GM19438 (cell line): ENCODE measurements around the gene CYS1.
"Not testable (repeated sequence)": the region's sequence is repeated elsewhere in the genome, so short reads cannot be mapped to it uniquely, and the experiment has no call there.

Experiments
- ATAC-seq: cut with Tn5 transposase; IDR thresholded peaks from one replicate; pipeline ENCODE4 v1.9.1; 2021; ENCODE audit warnings: low read depth; ENCODE audit not compliant: unreplicated experiment

CYS1 gene

GRCh38 chr2:10016001-10016801 is 64.0 kb downstream of the CYS1 start:
- no peak for ATAC-seq

- not testable (repeated sequence) for ATAC-seq
Measured at GRCh38 chr2:10015376-10015989, 64.7 kb downstream of the CYS1 start.

GRCh38 chr2:10014418-10015190 is 65.6 kb downstream of the CYS1 start:
- no peak for ATAC-seq

DNA sequence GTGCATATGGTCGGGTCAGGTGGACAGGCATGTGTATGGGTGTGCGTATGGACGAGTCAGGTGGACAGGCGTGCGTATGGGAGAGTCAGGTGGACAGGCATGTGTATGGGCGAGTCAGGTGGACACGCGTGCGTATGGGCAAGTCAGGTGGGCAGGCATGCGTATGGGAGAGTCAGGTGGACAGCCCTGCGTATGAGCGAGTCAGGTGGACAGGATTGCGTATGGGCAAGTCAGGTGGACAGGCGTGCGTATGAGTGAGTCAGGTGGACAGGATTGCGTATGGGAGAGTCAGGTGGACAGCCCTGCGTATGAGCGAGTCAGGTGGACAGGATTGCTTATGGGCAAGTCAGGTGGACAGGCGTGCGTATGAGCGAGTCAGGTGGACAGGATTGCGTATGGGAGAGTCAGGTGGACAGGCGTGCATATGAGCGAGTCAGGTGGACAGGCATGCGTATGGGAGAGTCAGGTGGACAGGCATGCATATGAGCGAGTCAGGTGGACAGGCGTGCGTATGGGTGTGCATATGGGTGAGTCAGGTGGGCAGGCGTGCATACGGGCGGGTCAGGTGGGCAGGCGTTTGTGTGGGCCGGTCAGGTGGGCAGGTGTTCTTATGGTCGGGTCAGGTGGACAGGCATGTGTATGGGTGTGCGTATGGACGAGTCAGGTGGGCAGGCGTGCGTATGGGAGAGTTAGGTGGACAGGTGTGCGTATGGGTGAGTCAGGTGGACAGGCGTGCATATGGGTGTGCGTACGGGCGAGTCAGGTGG is 66.4 kb downstream of the CYS1 start:
- not testable (repeated sequence) for ATAC-seq

- no peak for ATAC-seq
Measured at GRCh38 chr2:10012963-10013461, 67.2 kb downstream of the CYS1 start.

DNA sequence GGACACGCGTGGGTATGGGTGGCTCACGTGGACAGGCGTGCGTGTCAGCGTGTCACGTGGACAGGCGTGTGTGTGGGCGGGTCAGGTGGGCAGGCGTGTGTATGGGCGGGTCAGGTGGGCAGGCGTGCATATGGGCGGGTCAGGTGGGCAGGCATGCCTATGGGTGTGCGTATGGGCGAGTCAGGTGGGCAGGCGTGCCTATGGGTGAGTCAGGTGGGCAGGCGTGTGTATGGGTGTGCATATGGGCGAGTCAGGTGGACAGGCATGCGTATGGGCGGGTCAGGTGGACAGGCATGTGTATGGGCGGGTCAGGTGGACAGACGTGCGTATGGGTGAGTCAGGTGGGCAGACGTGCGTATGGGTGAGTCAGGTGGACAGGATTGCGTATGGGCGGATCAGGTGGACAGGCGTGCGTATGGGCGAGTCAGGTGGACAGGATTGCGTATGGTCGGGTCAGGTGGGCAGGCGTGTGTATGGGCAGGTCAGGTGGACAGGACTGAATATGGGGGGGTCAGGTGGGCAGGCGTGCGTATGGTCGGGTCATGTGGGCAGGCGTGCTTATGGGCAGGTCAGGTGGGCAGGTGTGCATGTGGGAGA is 67.7 kb downstream of the CYS1 start:
- ATAC-seq, result not testable (repeated sequence)

GRCh38 chr2:10011606-10012325 is 68.4 kb downstream of the CYS1 start:
- ATAC-seq, result not testable (repeated sequence)

DNA sequence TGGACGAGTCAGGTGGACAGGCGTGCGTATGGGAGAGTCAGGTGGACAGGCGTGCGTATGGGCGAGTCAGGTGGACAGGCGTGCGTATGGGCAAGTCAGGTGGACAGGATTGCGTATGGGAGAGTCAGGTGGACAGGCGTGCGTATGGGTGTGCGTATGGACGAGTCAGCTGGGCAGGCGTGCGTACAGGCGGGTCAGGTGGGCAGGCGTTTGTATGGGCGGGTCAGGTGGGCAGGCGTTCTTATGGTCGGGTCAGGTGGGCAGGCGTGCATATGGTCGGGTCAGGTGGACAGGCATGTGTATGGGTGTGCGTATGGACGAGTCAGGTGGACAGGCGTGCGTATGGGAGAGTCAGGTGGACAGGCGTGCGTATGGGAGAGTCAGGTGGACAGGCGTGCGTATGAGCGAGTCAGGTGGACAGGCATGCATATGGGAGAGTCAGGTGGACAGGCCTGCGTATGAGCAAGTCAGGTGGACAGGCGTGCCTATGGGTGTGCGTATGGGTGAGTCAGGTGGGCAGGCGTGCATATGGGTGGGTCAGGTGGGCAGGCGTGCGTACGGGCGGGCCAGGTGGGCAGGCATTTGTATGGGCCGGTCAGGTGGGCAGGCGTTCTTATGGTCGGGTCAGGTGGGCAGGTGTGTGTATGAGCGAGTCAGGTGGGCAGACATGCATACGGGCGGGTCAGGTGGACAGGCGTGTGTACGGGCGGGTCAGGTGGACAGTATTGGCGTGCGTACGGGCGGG is 69.2 kb downstream of the CYS1 start:
- ATAC-seq, result not testable (repeated sequence)

- no peak for ATAC-seq
Measured at GRCh38 chr2:10009811-10010781, 70.1 kb downstream of the CYS1 start.

DNA sequence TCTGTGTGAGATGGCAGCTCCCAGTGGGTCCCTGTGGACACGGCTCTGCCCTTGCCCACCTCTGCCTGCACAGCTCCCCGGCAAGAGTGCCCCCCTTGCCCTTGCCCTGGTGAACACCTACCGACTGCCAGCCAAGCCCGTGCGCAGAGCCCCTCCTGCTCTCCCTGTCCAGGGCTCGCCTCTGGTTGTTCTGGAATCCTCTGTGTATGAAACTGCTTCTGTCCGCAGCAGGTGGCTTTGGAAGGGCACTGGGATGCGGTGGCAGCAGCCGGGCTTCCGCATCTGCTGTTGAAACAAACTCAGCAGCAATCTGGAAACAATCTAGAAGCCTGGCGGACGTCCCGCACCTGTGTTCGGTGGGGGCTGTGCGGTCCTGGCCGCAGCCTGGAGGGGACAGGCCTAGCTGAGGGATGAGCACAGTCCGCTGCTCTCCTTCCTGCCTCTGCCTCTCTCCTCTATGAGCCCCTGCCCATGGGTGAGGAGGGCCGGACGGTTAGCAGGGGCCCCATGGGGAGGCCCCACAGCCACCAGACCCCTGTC is 70.9 kb downstream of the CYS1 start:
- no peak for ATAC-seq

- ATAC-seq, result no peak
Measured at GRCh38 chr2:10008809-10009176, 71.4 kb downstream of the CYS1 start.

GRCh38 chr2:10007921-10008808 is 72.0 kb downstream of the CYS1 start:
- ATAC-seq, result no peak

DNA sequence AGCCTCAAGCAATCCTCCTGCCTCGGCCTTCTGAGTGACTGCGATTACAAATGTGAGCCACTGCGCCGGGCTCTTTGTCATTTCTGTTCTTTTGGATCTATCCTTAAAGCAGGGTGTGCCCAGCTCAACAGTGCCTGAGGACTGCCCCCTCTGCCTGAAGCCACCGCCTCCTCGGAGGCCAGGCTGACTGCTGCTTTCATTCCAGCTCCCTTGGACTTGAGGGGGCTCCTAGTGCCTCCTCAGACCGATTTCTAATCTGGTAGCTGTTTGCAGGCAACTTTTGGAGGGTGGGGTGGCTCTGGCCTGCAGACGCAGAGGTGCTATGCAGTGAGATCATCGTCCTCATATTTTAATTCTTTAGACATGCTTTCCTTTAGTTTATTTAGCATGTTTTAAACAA is 72.8 kb downstream of the CYS1 start:
- no peak for ATAC-seq
